MM.1S (cell line): ENCODE data around the gene SMYD1.

Experiments used
- DNase-seq: peaks from one replicate; pipeline ENCODE4 v3.0.0-alpha.2; 2015
- H2AFZ ChIP-seq: fragments of 300-600 bp; sonication (generic); 2 replicates; pipeline ENCODE4 v1.6.0; 2016; ENCODE audit warnings: antibody characterized with exemption, low read length
- H3F3A ChIP-seq: fragments of 300-600 bp; sonication (generic); 2 replicates; pipeline ENCODE4 v1.6.1; 2016; ENCODE audit warnings: mild to moderate bottlenecking, antibody characterized with exemption, low read length, moderate library complexity, mixed read lengths; ENCODE audit not compliant: insufficient read depth
- H3K27ac ChIP-seq: fragments of 300-600 bp; sonication (generic); 2 replicates; pipeline ENCODE4 v1.5.1; 2016; ENCODE audit warnings: mild to moderate bottlenecking, low read length
- H3K27me3 ChIP-seq: fragments of 300-600 bp; sonication (generic); replicated peaks from 2 replicates; pipeline ENCODE4 v1.6.0; 2016; ENCODE audit warnings: low read length; ENCODE audit not compliant: insufficient read depth
- H3K36me3 ChIP-seq: fragments of 300-600 bp; sonication (generic); replicated peaks from 2 replicates; pipeline ENCODE4 v1.6.1; 2016; ENCODE audit warnings: mild to moderate bottlenecking, low read length, mixed read lengths; ENCODE audit not compliant: insufficient read depth
- H3K4me1 ChIP-seq: fragments of 300-600 bp; sonication (generic); 2 replicates; pipeline ENCODE4 v1.6.1; 2016; ENCODE audit warnings: low read length, mixed read lengths
- H3K4me2 ChIP-seq: fragments of 300-600 bp; sonication (generic); 2 replicates; pipeline ENCODE4 v1.6.0; 2016; ENCODE audit warnings: low read depth, low read length
- H3K4me3 ChIP-seq: fragments of 300-600 bp; sonication (generic); 2 replicates; pipeline ENCODE4 v1.5.1; 2016; ENCODE audit warnings: low read length, mixed read lengths
- H3K79me2 ChIP-seq: fragments of 300-600 bp; sonication (generic); 2 replicates; pipeline ENCODE4 v1.6.1; 2016; ENCODE audit warnings: mixed run types, low read length, mixed read lengths
- H3K9ac ChIP-seq: fragments of 300-600 bp; sonication (generic); 2 replicates; pipeline ENCODE4 v1.6.1; 2016; ENCODE audit warnings: low read length, mixed read lengths
- H3K9me2 ChIP-seq: fragments of 300-600 bp; sonication (generic); replicated peaks from 2 replicates; pipeline ENCODE4 v1.6.1; 2016; ENCODE audit warnings: mild to moderate bottlenecking, low read length, mixed read lengths; ENCODE audit not compliant: insufficient read depth
- H3K9me3 ChIP-seq: fragments of 300-600 bp; sonication (generic); replicated peaks from 2 replicates; pipeline ENCODE4 v1.6.1; 2016; ENCODE audit warnings: mild to moderate bottlenecking, low read length, mixed read lengths; ENCODE audit not compliant: insufficient read depth
- H4K20me1 ChIP-seq: fragments of 300-600 bp; sonication (generic); 2 replicates; pipeline ENCODE4 v1.6.1; 2016; ENCODE audit warnings: mild to moderate bottlenecking, low read length, moderate library complexity, mixed read lengths; ENCODE audit not compliant: insufficient read depth
- EZH2 ChIP-seq: fragments of 300-600 bp; sonication (generic); optimal IDR thresholded peaks from 2 replicates; pipeline ENCODE3; 2017; ENCODE audit warnings: low read depth, mild to moderate bottlenecking, antibody characterized with exemption, low read length, mixed read lengths
- EZH2phosphoT487 ChIP-seq: fragments of 300-600 bp; sonication (generic); IDR thresholded peaks from 2 replicates; pipeline ENCODE4 v1.6.1; 2018; ENCODE audit warnings: antibody characterized with exemption, low read length
- TF ChIP-seq, protein P1 (sequence below): fragments of 300-600 bp; sonication (generic); IDR thresholded peaks from 2 replicates; pipeline ENCODE4 v1.5.1; 2016; ENCODE audit warnings: antibody characterized with exemption, low read length, mixed read lengths

Gene SMYD1

GRCh38 chr2:88127638-88127887, 59.9 kb downstream of the SMYD1 start:
- DNase-seq = no peak
- Histone ChIP-seq H3K36me3 (no peaks in the 10 kb centered on the region), H3K79me2 (no peaks in the 10 kb centered on the region), H3K4me2 (no peak overlapping the region), H3K9me3 (no peaks in the 10 kb centered on the region), H3K4me1 (no peaks in the 10 kb centered on the region), H2AFZ (no peak overlapping the region), H3K9ac (no peak overlapping the region), H4K20me1 (no peaks in the 10 kb centered on the region), H3K27ac (no peak overlapping the region), H3K9me2 (no peaks in the 10 kb centered on the region), H3K27me3 (no peaks in the 10 kb centered on the region), H3F3A (no peaks in the 10 kb centered on the region), H3K4me3 (no peak overlapping the region)
- TF ChIP-seq EZH2 (no peak), EZH2phosphoT487 (no peak)
- TF ChIP-seq, protein P1, sequence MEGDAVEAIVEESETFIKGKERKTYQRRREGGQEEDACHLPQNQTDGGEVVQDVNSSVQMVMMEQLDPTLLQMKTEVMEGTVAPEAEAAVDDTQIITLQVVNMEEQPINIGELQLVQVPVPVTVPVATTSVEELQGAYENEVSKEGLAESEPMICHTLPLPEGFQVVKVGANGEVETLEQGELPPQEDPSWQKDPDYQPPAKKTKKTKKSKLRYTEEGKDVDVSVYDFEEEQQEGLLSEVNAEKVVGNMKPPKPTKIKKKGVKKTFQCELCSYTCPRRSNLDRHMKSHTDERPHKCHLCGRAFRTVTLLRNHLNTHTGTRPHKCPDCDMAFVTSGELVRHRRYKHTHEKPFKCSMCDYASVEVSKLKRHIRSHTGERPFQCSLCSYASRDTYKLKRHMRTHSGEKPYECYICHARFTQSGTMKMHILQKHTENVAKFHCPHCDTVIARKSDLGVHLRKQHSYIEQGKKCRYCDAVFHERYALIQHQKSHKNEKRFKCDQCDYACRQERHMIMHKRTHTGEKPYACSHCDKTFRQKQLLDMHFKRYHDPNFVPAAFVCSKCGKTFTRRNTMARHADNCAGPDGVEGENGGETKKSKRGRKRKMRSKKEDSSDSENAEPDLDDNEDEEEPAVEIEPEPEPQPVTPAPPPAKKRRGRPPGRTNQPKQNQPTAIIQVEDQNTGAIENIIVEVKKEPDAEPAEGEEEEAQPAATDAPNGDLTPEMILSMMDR = no peak

DNA sequence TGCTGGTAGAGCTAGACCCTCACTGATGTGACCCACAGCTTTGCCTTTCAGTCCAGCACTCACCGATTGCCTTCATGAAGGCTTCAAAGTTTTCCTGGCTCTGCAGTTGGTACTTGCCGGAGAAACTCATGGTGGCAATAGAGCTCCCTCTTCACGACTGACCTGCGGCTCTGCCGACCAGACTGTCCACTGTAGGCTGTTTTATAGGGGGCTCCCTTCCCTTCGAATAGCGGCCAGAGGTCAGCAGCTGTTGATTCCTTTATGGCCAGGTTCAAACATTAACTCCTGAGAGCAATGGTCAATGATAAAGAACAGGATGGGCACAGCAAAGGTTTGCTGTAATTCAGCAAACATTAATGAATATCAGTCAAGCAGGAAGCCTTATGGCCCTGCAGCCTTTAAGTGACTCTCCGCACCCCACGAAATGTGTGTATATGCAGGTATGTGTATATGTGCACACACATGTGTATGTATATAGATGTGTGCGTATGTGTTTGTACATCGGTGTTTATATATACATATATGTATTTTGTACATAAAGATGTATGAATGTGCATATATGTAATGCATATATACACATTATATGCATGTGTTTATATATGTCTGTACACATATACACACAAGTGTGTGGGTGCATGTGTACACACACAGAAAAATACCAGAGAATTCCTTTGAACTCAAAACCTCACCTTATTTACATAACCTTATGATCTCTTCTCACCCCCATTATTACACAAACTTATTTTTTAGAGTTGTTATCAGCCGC, 60.4 kb downstream of the SMYD1 start, which contains the start of gene FABP1:
FABP1 (minus strand) TSS at position 175 of the 766 bp plus-strand sequence; CDS start at position 130, 45 bp downstream.
- Histone ChIP-seq H4K20me1 (no peaks in the 10 kb centered on the region), H3K9me3 (no peaks in the 10 kb centered on the region), H3K27ac (no peak within 1 kb of the TSS)

GRCh38 chr2:88128654-88129312, 61.2 kb downstream of the SMYD1 start:
- Histone ChIP-seq H3K9ac (no peak overlapping the region), H3F3A (no peaks in the 10 kb centered on the region), H3K4me3 (no peak overlapping the region), H3K79me2 (no peaks in the 10 kb centered on the region), H3K9me2 (no peaks in the 10 kb centered on the region), H3K4me2 (no peak overlapping the region), H3K4me1 (no peaks in the 10 kb centered on the region), H2AFZ (no peak overlapping the region), H3K9me3 (no peaks in the 10 kb centered on the region), H3K27me3 (no peaks in the 10 kb centered on the region), H4K20me1 (no peaks in the 10 kb centered on the region), H3K36me3 (no peaks in the 10 kb centered on the region), H3K27ac (no peak overlapping the region)
- no peak for DNase-seq
- TF ChIP-seq EZH2phosphoT487 (no peak), EZH2 (no peak)
- TF ChIP-seq, protein P1 = no peak

More for the DNA sequence above, 60.4 kb downstream of the SMYD1 start, which contains the start of gene FABP1:
- TF ChIP-seq, protein P1 = no peak
- TF ChIP-seq EZH2phosphoT487 (no peak), EZH2 (no peak)
- Histone ChIP-seq H3K4me2 (no peak within 1 kb of the TSS), H3K27me3 (no peaks in the 10 kb centered on the region), H3K4me1 (no peaks in the 10 kb centered on the region), H3F3A (no peaks in the 10 kb centered on the region), H3K36me3 (no peaks in the 10 kb centered on the region), H3K9me2 (no peaks in the 10 kb centered on the region), H3K79me2 (no peaks in the 10 kb centered on the region), H2AFZ (no peak within 1 kb of the TSS), H3K9ac (no peak within 1 kb of the TSS), H3K4me3 (no peak within 1 kb of the TSS)
- DNase-seq = no peak
